Neural cell (in vitro differentiated cells): Measurements from ENCODE around the gene PCDHGC5. TPM values are rescaled to one million over a fixed set of nuclear protein-coding genes. Genes with fewer than 3 reads are reported as not detected.

Experiments used
- H2AFZ ChIP-seq: fragments of 200-600, 300-800 bp; sonication (generic), shearing (Covaris generic); 2 replicates; pipeline ENCODE4 v1.6.0; 2014; ENCODE audit warnings: low read depth, mild to moderate bottlenecking, antibody characterized with exemption, low read length, moderate library complexity
- H3F3A ChIP-seq: fragments of 200-600 bp; shearing (Covaris generic); 2 replicates; pipeline ENCODE4 v1.6.1; 2016; ENCODE audit warnings: mild to moderate bottlenecking, moderate library complexity, mixed read lengths, antibody characterized with exemption, low read length; ENCODE audit not compliant: insufficient read depth, poor library complexity, severe bottlenecking
- H3K27ac ChIP-seq: fragments of 200-600, 300-800 bp; sonication (generic), shearing (Covaris generic); 2 replicates; pipeline ENCODE4 v1.5.1; 2014; ENCODE audit warnings: mild to moderate bottlenecking, low read length, moderate library complexity
- H3K27me3 ChIP-seq: fragments of 300-800, 200-600 bp; sonication (generic), shearing (Covaris generic); 2 replicates; pipeline ENCODE4 v1.6.0; 2014; ENCODE audit warnings: mild to moderate bottlenecking, low read depth, low read length, moderate library complexity; ENCODE audit not compliant: insufficient read depth
- H3K36me3 ChIP-seq: fragments of 300-800, 200-600 bp; sonication (generic), shearing (Covaris generic); 2 replicates; pipeline ENCODE4 v1.5.1; 2014; ENCODE audit warnings: mild to moderate bottlenecking, antibody characterized with exemption, low read length, moderate library complexity; ENCODE audit not compliant: insufficient read depth
- H3K4me2 ChIP-seq: fragments of 300-800, 200-600 bp; sonication (generic), shearing (Covaris generic); 2 replicates; pipeline ENCODE4 v1.6.0; 2014; ENCODE audit warnings: mild to moderate bottlenecking, low read length
- H3K4me3 ChIP-seq: fragments of 300-800, 200-600 bp; sonication (generic), shearing (Covaris generic); 2 replicates; pipeline ENCODE4 v1.5.1; 2014; ENCODE audit warnings: mild to moderate bottlenecking, low read length, moderate library complexity
- H3K79me2 ChIP-seq: fragments of 200-600 bp; shearing (Covaris generic); replicated peaks from 2 replicates; pipeline ENCODE4 v1.6.0; 2014; ENCODE audit warnings: mild to moderate bottlenecking, low read length, moderate library complexity; ENCODE audit not compliant: insufficient read depth
- H3K9ac ChIP-seq: fragments of 300-800, 200-600 bp; sonication (generic), shearing (Covaris generic); 2 replicates; pipeline ENCODE4 v1.6.1; 2016; ENCODE audit warnings: mild to moderate bottlenecking, low read length, mixed read lengths
- H3K9me2 ChIP-seq: fragments of 200-600 bp; shearing (Covaris generic); 2 replicates; pipeline ENCODE4 v1.6.1; 2016; ENCODE audit warnings: mild to moderate bottlenecking, low read length, mixed read lengths; ENCODE audit not compliant: insufficient read depth
- H3K9me3 ChIP-seq: fragments of 200-600, 300-800 bp; sonication (generic), shearing (Covaris generic); 2 replicates; pipeline ENCODE4 v1.6.1; 2016; ENCODE audit warnings: mild to moderate bottlenecking, mixed run types, low read length, moderate library complexity, mixed read lengths
- H4K20me1 ChIP-seq: fragments of 200-600 bp; shearing (Covaris generic); 2 replicates; pipeline ENCODE4 v1.6.1; 2016; ENCODE audit warnings: mild to moderate bottlenecking, mixed run types; ENCODE audit not compliant: insufficient read depth
- CTCF ChIP-seq: fragments of 450-650 bp; IDR thresholded peaks from 2 replicates; pipeline ENCODE4 v1.5.1; 2014; ENCODE audit warnings: antibody characterized with exemption, mild to moderate bottlenecking, moderate library complexity; ENCODE audit not compliant: poor library complexity, severe bottlenecking
- EP300 ChIP-seq: fragments of 450-650 bp; conservative IDR thresholded peaks from 2 replicates; pipeline ENCODE4 v1.6.1; 2014; ENCODE audit warnings: antibody characterized with exemption, mild to moderate bottlenecking, moderate library complexity; ENCODE audit not compliant: poor library complexity, severe bottlenecking
- EZH2 ChIP-seq: fragments of 200-600, 300-800 bp; shearing (Covaris generic), sonication (generic); IDR thresholded peaks from 2 replicates; pipeline ENCODE4 v1.6.1; 2014; ENCODE audit warnings: antibody characterized with exemption, low read length, borderline replicate concordance, mild to moderate bottlenecking; ENCODE audit not compliant: insufficient read depth, poor library complexity, severe bottlenecking
- MXI1 ChIP-seq: fragments of 450-650 bp; conservative IDR thresholded peaks from 2 replicates; pipeline ENCODE4 v1.6.1; 2014; ENCODE audit warnings: antibody characterized with exemption, mild to moderate bottlenecking; ENCODE audit not compliant: poor library complexity, severe bottlenecking
- POLR2AphosphoS5 ChIP-seq: IDR thresholded peaks from 2 replicates; pipeline ENCODE4 v1.6.1; 2012
- RAD21 ChIP-seq: fragments of 450-650 bp; conservative IDR thresholded peaks from 2 replicates; pipeline ENCODE4 v1.6.1; 2014; ENCODE audit warnings: antibody characterized with exemption, mild to moderate bottlenecking, moderate library complexity
- REST ChIP-seq: IDR thresholded peaks from 2 replicates; pipeline ENCODE4 v1.6.1; 2012; ENCODE audit warnings: borderline replicate concordance
- SMC3 ChIP-seq: fragments of 450-650 bp; conservative IDR thresholded peaks from 2 replicates; pipeline ENCODE4 v1.6.1; 2014; ENCODE audit warnings: antibody characterized with exemption, mild to moderate bottlenecking, moderate library complexity; ENCODE audit not compliant: poor library complexity
- TAF1 ChIP-seq: IDR thresholded peaks from 2 replicates; pipeline ENCODE4 v1.6.1; 2012; ENCODE audit warnings: low read depth
- polyA plus RNA-seq: library from polyadenylated mRNA; depleted of rRNA; stranded (reverse); fragments of >200 nt; gene quantifications from 2 replicates; pipeline ENCODE4 v1.2.3, GENCODE V29; 2014

PCDHGC5 gene
- polyA plus RNA-seq, 1 donor from 2014 or later, result 0.51 TPM

- Histone ChIP-seq H3K27me3 (no peaks in the 10 kb centered on the region), H3K79me2 (peaks cover 9% of the 10 kb centered on the region), H3K9me2 (no peaks in the 10 kb centered on the region), H3K36me3 (peaks cover 16% of the 10 kb centered on the region), H3K27ac (no peak overlapping the region), H3K9ac (no peak overlapping the region), H3F3A (no peaks in the 10 kb centered on the region), H3K4me2 (no peak overlapping the region), H2AFZ (no peak overlapping the region), H3K4me3 (no peak overlapping the region), H4K20me1 (no peaks in the 10 kb centered on the region), H3K9me3 (peaks cover 18% of the 10 kb centered on the region)
- no peak for TF ChIP-seq EZH2
- no peak for TF ChIP-seq SMC3
- no peak for TF ChIP-seq REST
- no peak for TF ChIP-seq MXI1
- no peak for TF ChIP-seq EP300
- no peak for TF ChIP-seq POLR2AphosphoS5
- TF ChIP-seq CTCF, result no peak
- TF ChIP-seq RAD21, result no peak
- no peak for TF ChIP-seq TAF1
These were observed 7.2 kb downstream of the PCDHGC5 start for GRCh38 chr5:141496038-141496437.

- no peaks in the 10 kb centered on the region for H3K9me3 ChIP-seq
- H3K4me2 ChIP-seq, result no peak overlapping the region
- no peaks in the 10 kb centered on the region for H3F3A ChIP-seq
- H3K27ac ChIP-seq, result no peak overlapping the region
- H3K27me3 ChIP-seq, result no peaks in the 10 kb centered on the region
- no peaks in the 10 kb centered on the region for H4K20me1 ChIP-seq
- no peak overlapping the region for H2AFZ ChIP-seq
- H3K4me3 ChIP-seq, result no peak overlapping the region
- H3K9me2 ChIP-seq, result no peaks in the 10 kb centered on the region
- H3K36me3 ChIP-seq, result no peaks in the 10 kb centered on the region
- TF ChIP-seq CTCF, result no peak
- no peak for TF ChIP-seq RAD21
- no peak for TF ChIP-seq REST
- TF ChIP-seq POLR2AphosphoS5, result no peak
- no peak for TF ChIP-seq TAF1
- no peak for TF ChIP-seq SMC3
- TF ChIP-seq MXI1, result no peak
- TF ChIP-seq EP300, result no peak
- TF ChIP-seq EZH2, result no peak
- no peaks in the 10 kb centered on the region for H3K79me2 ChIP-seq
- H3K9ac ChIP-seq, result no peak overlapping the region
These were observed 12.9 kb downstream of the PCDHGC5 start for GRCh38 chr5:141501761-141502160.
